GM19043 (cell line): ENCODE data around the gene PLEKHA1.

Experiments used
- ATAC-seq: cut with Tn5 transposase; IDR thresholded peaks from one replicate; pipeline ENCODE4 v1.9.1; 2021; ENCODE audit warnings: low read depth; ENCODE audit not compliant: unreplicated experiment

Gene PLEKHA1

GRCh38 chr10:122375679-122376160, 1.2 kb downstream of the PLEKHA1 start:
- no peak for ATAC-seq

- no peak for ATAC-seq
Measured at GRCh38 chr10:122376364-122376961, 2.0 kb downstream of the PLEKHA1 start.

GRCh38 chr10:122379041-122379440, 4.5 kb downstream of the PLEKHA1 start:
- ATAC-seq, result no peak

- no peak for ATAC-seq
Measured at GRCh38 chr10:122379537-122379936, 5.0 kb downstream of the PLEKHA1 start.

GRCh38 chr10:122380703-122381102, 6.2 kb downstream of the PLEKHA1 start:
- ATAC-seq, result no peak

- ATAC-seq, result no peak
Measured at GRCh38 chr10:122381680-122382079, 7.2 kb downstream of the PLEKHA1 start.

GRCh38 chr10:122386514-122386913, 12.0 kb downstream of the PLEKHA1 start:
- no peak for ATAC-seq

- ATAC-seq, result no peak
Measured at GRCh38 chr10:122387572-122387971, 13.1 kb downstream of the PLEKHA1 start.

GRCh38 chr10:122388287-122388997, 13.9 kb downstream of the PLEKHA1 start:
- ATAC-seq, result no peak

GRCh38 chr10:122390271-122390670, 15.8 kb downstream of the PLEKHA1 start:
- no peak for ATAC-seq

- no peak for ATAC-seq
Measured at GRCh38 chr10:122390679-122391078, 16.2 kb downstream of the PLEKHA1 start.

GRCh38 chr10:122391875-122392274, 17.4 kb downstream of the PLEKHA1 start:
- no peak for ATAC-seq

GRCh38 chr10:122392835-122393234, 18.3 kb downstream of the PLEKHA1 start:
- no peak for ATAC-seq

GRCh38 chr10:122393288-122393687, 18.8 kb downstream of the PLEKHA1 start:
- ATAC-seq, result no peak

- ATAC-seq, result no peak
Measured at GRCh38 chr10:122402548-122403131, 28.1 kb downstream of the PLEKHA1 start.

- no peak for ATAC-seq
Measured at GRCh38 chr10:122404576-122404975, 30.1 kb downstream of the PLEKHA1 start.

GRCh38 chr10:122407375-122408125, 33.0 kb downstream of the PLEKHA1 start:
- no peak for ATAC-seq

GRCh38 chr10:122413327-122413726, 38.8 kb downstream of the PLEKHA1 start:
- ATAC-seq, result no peak

- ATAC-seq, result no peak
Measured at GRCh38 chr10:122417667-122418066, 43.2 kb downstream of the PLEKHA1 start.

GRCh38 chr10:122419016-122419415, 44.5 kb downstream of the PLEKHA1 start:
- no peak for ATAC-seq
